Measurements from ENCODE around the gene CLTCL1.

DNA sequence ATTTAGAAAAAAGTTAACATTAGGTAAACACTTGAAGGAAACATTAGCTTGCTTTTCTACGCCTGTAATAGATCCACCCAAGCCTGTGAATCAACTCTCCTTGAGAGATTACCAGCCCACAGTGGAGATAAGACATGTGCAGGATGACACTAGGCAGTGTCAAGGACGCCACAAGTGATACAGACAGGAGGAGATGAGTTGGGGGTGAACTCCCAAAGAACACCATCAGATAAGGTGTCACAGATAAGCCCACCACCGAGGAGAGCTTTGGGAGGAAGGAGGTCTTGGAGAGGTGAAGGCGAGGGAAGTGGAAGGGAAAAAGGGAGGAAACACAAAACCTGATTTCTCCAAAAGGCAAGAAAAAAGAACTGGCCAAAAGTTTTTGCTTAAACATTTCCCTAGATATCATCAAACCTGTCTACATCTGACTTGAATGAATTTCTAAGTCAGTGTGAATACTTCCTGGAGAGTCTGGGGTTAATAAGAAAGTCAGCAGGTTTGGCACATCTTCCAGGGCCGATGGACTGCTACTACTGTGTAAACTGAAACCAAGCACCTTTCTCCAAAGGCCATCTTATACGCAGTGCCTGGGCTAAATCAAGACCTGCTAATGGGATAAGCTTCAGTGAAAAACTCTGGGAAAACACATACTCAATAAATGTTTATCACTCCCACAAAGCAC, 15.5 kb downstream of the CLTCL1 start:
- TF ChIP-seq POLR2A (IDR thresholded peaks at IDR 0.05) (no peak), EP300 (IDR thresholded peaks at IDR 0.05) (no peak), POLR2AphosphoS5 (IDR thresholded peaks at IDR 0.05) (no peak)
- TF ChIP-seq, protein P1, sequence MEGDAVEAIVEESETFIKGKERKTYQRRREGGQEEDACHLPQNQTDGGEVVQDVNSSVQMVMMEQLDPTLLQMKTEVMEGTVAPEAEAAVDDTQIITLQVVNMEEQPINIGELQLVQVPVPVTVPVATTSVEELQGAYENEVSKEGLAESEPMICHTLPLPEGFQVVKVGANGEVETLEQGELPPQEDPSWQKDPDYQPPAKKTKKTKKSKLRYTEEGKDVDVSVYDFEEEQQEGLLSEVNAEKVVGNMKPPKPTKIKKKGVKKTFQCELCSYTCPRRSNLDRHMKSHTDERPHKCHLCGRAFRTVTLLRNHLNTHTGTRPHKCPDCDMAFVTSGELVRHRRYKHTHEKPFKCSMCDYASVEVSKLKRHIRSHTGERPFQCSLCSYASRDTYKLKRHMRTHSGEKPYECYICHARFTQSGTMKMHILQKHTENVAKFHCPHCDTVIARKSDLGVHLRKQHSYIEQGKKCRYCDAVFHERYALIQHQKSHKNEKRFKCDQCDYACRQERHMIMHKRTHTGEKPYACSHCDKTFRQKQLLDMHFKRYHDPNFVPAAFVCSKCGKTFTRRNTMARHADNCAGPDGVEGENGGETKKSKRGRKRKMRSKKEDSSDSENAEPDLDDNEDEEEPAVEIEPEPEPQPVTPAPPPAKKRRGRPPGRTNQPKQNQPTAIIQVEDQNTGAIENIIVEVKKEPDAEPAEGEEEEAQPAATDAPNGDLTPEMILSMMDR (IDR thresholded peaks at IDR 0.05), result no peak
